Activated CD8-positive, alpha-beta memory T cell treated with anti-CD3 and anti-CD28 coated beads for 36 hours (primary cell): Measurements from ENCODE around the gene OPTC. TPM values are rescaled to one million over a fixed set of nuclear protein-coding genes. Genes with fewer than 3 reads are reported as not detected.
"Not testable (repeated sequence)": the region's sequence is repeated elsewhere in the genome, so short reads cannot be mapped to it uniquely, and the experiment has no call there.

ENCODE experiments used
- CTCF ChIA-PET: fragments of 350-600 bp; sonication (Branson Sonifier 250); formaldehyde crosslinking; loops from one replicate; lab custom pipeline; 2021; ENCODE audit warnings: antibody characterized with exemption; lab: Charles Lee
- POLR2A ChIA-PET: fragments of 350-600 bp; sonication (Branson Sonifier 250); formaldehyde crosslinking; loops from one replicate; lab custom pipeline; 2021; ENCODE audit warnings: antibody characterized with exemption; lab: Charles Lee
- total RNA-seq, 2 experiments: library from RNA; stranded (reverse); gene quantifications; one replicate each; pipeline ENCODE4 v1.2.3, GENCODE V29; 2021

The OPTC gene
- total RNA-seq, 2 experiments from 2014 or later: not detected

- CTCF ChIA-PET: interaction anchor here (0.5 to 5.3 kb wide), 3 partner anchors 81 to 237 kb away, joined by 3 to 37 read pairs (median 3); no protein-coding TSS in a partner anchor
- POLR2A ChIA-PET: interaction anchor here (0.6 to 0.7 kb wide), 2 partner anchors 165 to 170 kb away, joined by 4 to 5 read pairs; no protein-coding TSS in a partner anchor
Measured at GRCh38 chr1:203507759-203508158, 13.8 kb downstream of the OPTC start.

- POLR2A ChIA-PET: interaction anchor here (0.6 to 0.7 kb wide), 2 partner anchors 164 to 170 kb away, joined by 4 to 5 read pairs; no protein-coding TSS in a partner anchor
Measured at GRCh38 chr1:203508463-203509073, 14.6 kb downstream of the OPTC start.

GRCh38 chr1:203509135-203509534, 15.2 kb downstream of the OPTC start:
- ChIA-PET CTCF (no interaction called here), POLR2A (no interaction called here)

More at GRCh38 chr1:203508463-203509073, 14.6 kb downstream of the OPTC start:
- CTCF ChIA-PET: interaction anchor here (0.5 kb wide), 1 partner anchor 80 kb away, joined by 3 read pairs; no protein-coding TSS in a partner anchor

- CTCF ChIA-PET: no interaction called here
Measured at GRCh38 chr1:203511513-203511912, 17.6 kb downstream of the OPTC start.

GRCh38 chr1:203511930-203512329, 18.0 kb downstream of the OPTC start:
- ChIA-PET CTCF (no interaction called here), POLR2A (no interaction called here)

More at GRCh38 chr1:203511513-203511912, 17.6 kb downstream of the OPTC start:
- POLR2A ChIA-PET: no interaction called here

GRCh38 chr1:203512517-203512847, 18.5 kb downstream of the OPTC start:
- POLR2A ChIA-PET: no interaction called here
- CTCF ChIA-PET: no interaction called here

GRCh38 chr1:203512848-203513584, 19.1 kb downstream of the OPTC start:
- POLR2A ChIA-PET: interaction anchor here (0.8 kb wide), 1 partner anchor 136 kb away, joined by 3 read pairs; no protein-coding TSS in a partner anchor

GRCh38 chr1:203513585-203514031, 19.7 kb downstream of the OPTC start:
- POLR2A ChIA-PET: interaction anchor here (0.8 kb wide), 1 partner anchor 136 kb away, joined by 3 read pairs; no protein-coding TSS in a partner anchor
- CTCF ChIA-PET: interaction anchor here (1.4 kb wide), 1 partner anchor 9 kb away, joined by 5 read pairs; no protein-coding TSS in a partner anchor

More at GRCh38 chr1:203512848-203513584, 19.1 kb downstream of the OPTC start:
- CTCF ChIA-PET: interaction anchor here (1.4 kb wide), 1 partner anchor 9 kb away, joined by 5 read pairs; no protein-coding TSS in a partner anchor

- POLR2A ChIA-PET: no interaction called here
- CTCF ChIA-PET: no interaction called here
Measured at GRCh38 chr1:203516184-203516583, 22.2 kb downstream of the OPTC start.

GRCh38 chr1:203516906-203517305, 23.0 kb downstream of the OPTC start:
- POLR2A ChIA-PET: no interaction called here
- CTCF ChIA-PET: no interaction called here

GRCh38 chr1:203517426-203518110, 23.6 kb downstream of the OPTC start:
- CTCF ChIA-PET: no interaction called here
- POLR2A ChIA-PET: no interaction called here

- POLR2A ChIA-PET: not testable (repeated sequence)
- CTCF ChIA-PET: interaction anchor here (1.4 kb wide), 1 partner anchor 184 kb away, joined by 4 read pairs; no protein-coding TSS in a partner anchor
Measured at GRCh38 chr1:203518139-203518538, 24.2 kb downstream of the OPTC start.

- CTCF ChIA-PET: interaction anchor here (1.4 kb wide), 1 partner anchor 184 kb away, joined by 4 read pairs; no protein-coding TSS in a partner anchor
- POLR2A ChIA-PET: no interaction called here
Measured at GRCh38 chr1:203518541-203518940, 24.6 kb downstream of the OPTC start.

GRCh38 chr1:203519053-203519840, 25.3 kb downstream of the OPTC start:
- ChIA-PET CTCF (interaction anchor here (1.4 kb wide), 1 partner anchor 183 kb away, joined by 4 read pairs; no protein-coding TSS in a partner anchor), POLR2A (no interaction called here)

GRCh38 chr1:203519896-203520295, 25.9 kb downstream of the OPTC start:
- ChIA-PET CTCF (no interaction called here), POLR2A (interaction anchor here (0.6 kb wide), 1 partner anchor 203 kb away, joined by 5 read pairs; no protein-coding TSS in a partner anchor)

GRCh38 chr1:203520315-203520714, 26.4 kb downstream of the OPTC start:
- ChIA-PET CTCF (no interaction called here), POLR2A (interaction anchor here (0.6 kb wide), 1 partner anchor 202 kb away, joined by 5 read pairs; no protein-coding TSS in a partner anchor)

- ChIA-PET POLR2A (no interaction called here), CTCF (no interaction called here)
Measured at GRCh38 chr1:203521074-203521794, 27.3 kb downstream of the OPTC start.

GRCh38 chr1:203521812-203522211, 27.9 kb downstream of the OPTC start:
- ChIA-PET CTCF (no interaction called here), POLR2A (no interaction called here)
